ENCODE data around the gene PRRT1.

DNA sequence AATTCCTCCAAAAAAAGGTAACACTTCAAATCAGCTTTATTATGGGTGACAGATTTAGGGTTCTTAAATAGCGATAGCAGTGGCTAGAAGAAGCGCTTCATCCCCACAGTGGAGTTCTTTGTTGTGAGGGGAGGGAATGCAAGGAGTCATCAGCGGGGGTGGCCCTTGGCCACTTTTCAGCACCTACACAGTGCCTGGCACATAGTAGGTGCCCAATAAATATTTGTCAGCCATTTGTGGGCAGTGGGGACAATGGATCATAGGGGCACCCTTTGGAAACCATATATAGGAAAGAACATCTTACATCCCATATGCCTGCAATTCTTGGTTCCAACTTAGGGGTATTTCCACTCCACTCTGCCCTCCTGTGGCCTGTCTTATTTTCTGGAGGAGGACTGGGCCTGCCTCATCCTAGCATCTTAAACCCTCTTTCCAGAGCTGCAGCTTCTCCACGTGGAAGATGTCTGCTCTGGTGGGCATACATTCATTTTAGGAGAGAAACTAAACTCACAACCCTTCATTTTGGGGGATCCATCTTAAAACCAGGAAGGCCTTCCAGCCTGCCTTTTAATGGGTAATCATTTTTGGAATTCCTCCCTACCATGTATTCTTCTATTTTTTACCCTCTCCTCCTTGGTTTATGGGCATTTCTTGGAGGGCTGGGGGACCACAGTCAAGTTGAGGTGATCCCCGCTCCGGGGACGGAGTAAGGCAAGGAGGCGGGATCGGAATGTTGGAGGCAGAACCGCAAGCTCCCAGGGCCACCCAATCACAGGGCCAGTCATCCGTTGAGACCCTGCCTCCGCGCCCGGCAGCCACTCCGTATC, 43.3 kb upstream of the PRRT1 start:
- TF ChIP-seq, protein P1, sequence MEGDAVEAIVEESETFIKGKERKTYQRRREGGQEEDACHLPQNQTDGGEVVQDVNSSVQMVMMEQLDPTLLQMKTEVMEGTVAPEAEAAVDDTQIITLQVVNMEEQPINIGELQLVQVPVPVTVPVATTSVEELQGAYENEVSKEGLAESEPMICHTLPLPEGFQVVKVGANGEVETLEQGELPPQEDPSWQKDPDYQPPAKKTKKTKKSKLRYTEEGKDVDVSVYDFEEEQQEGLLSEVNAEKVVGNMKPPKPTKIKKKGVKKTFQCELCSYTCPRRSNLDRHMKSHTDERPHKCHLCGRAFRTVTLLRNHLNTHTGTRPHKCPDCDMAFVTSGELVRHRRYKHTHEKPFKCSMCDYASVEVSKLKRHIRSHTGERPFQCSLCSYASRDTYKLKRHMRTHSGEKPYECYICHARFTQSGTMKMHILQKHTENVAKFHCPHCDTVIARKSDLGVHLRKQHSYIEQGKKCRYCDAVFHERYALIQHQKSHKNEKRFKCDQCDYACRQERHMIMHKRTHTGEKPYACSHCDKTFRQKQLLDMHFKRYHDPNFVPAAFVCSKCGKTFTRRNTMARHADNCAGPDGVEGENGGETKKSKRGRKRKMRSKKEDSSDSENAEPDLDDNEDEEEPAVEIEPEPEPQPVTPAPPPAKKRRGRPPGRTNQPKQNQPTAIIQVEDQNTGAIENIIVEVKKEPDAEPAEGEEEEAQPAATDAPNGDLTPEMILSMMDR (conservative IDR thresholded peaks at IDR 0.05; ENCODE audit: low read depth, low read length), result peak; percentile 74
- no peak for TF ChIP-seq EZH2 (IDR thresholded peaks at IDR 0.05; ENCODE audit: low read length, unreplicated experiment)
- TF ChIP-seq EZH2phosphoT487 (IDR thresholded peaks at IDR 0.05; ENCODE audit: borderline replicate concordance, low read length), result no peak

All from PC-3 (cell line).